PC-3 (cell line): ENCODE results near the gene CCER1. TPM values are rescaled to one million over a fixed set of nuclear protein-coding genes. Genes with fewer than 3 reads are reported as not detected.

ENCODE experiments used
- ATAC-seq: fragments of 200-7000 bp; cut with Tn5 transposase; 2 replicates; pipeline ENCODE4 v1.9.1; 2020; ENCODE audit warnings: mild to moderate bottlenecking, moderate library complexity
- BruUV-seq: library from RNA; stranded (reverse); fragments of 400-500 nt; replicated peaks from 2 replicates; lab custom pipeline; 2021; lab: Mats Ljungman, UMichigan
- CTCF ChIA-PET: fragments of 300-600 bp; sonication (Branson Sonifier 250); formaldehyde crosslinking; loops from one replicate; lab custom pipeline; 2022; ENCODE audit warnings: antibody characterized with exemption; lab: Charles Lee
- POLR2A ChIA-PET: fragments of 300-600 bp; sonication (Branson Sonifier 250); formaldehyde crosslinking; loops from one replicate; lab custom pipeline; 2022; ENCODE audit warnings: antibody characterized with exemption; ENCODE audit not compliant: unreplicated experiment; lab: Charles Lee
- DNase-seq: peaks from one replicate; pipeline ENCODE4 v3.0.0-alpha.2; 2015
- H2AFZ ChIP-seq: fragments of 300-600 bp; sonication (generic); 2 replicates; pipeline ENCODE4 v1.6.0; 2016; ENCODE audit warnings: antibody characterized with exemption, low read length
- H3F3A ChIP-seq: fragments of 300-600 bp; sonication (generic); one replicate; pipeline ENCODE4 v1.6.0; 2017; ENCODE audit warnings: antibody characterized with exemption, low read length, control low read depth, mild to moderate bottlenecking; ENCODE audit not compliant: unreplicated experiment
- H3K27ac ChIP-seq: fragments of 300-600 bp; sonication (generic); 2 replicates; pipeline ENCODE4 v1.5.1; 2016; ENCODE audit warnings: mild to moderate bottlenecking, low read length
- H3K27me3 ChIP-seq: fragments of 300-600 bp; sonication (generic); 2 replicates; pipeline ENCODE4 v1.6.1; 2016; ENCODE audit warnings: low read length, mixed read lengths
- H3K36me3 ChIP-seq: fragments of 300-600 bp; sonication (generic); 2 replicates; pipeline ENCODE4 v1.6.1; 2016; ENCODE audit warnings: low read depth, mixed run types, low read length, mixed read lengths
- H3K4me1 ChIP-seq: fragments of 300-600 bp; sonication (generic); 2 replicates; pipeline ENCODE4 v1.5.1; 2016; ENCODE audit warnings: low read length; ENCODE audit not compliant: insufficient read depth
- H3K4me2 ChIP-seq: fragments of 300-600 bp; sonication (generic); 2 replicates; pipeline ENCODE4 v1.6.0; 2016; ENCODE audit warnings: low read length
- H3K4me3 ChIP-seq: fragments of 300-600 bp; sonication (generic); 2 replicates; pipeline ENCODE4 v1.5.1; 2016; ENCODE audit warnings: mild to moderate bottlenecking, low read length, mixed read lengths
- H3K79me2 ChIP-seq: fragments of 300-600 bp; sonication (generic); 2 replicates; pipeline ENCODE4 v1.6.1; 2017; ENCODE audit warnings: low read length, mixed read lengths
- H3K9ac ChIP-seq: fragments of 300-600 bp; sonication (generic); 2 replicates; pipeline ENCODE4 v1.6.0; 2016; ENCODE audit warnings: mild to moderate bottlenecking, low read length
- H3K9me2 ChIP-seq: fragments of 300-600 bp; sonication (generic); replicated peaks from 2 replicates; pipeline ENCODE4 v1.6.1; 2016; ENCODE audit warnings: mixed run types, low read length, mixed read lengths
- H3K9me3 ChIP-seq: fragments of 300-600 bp; sonication (generic); 2 replicates; pipeline ENCODE4 v1.6.1; 2016; ENCODE audit warnings: low read length, mixed read lengths
- H4K20me1 ChIP-seq: fragments of 300-600 bp; sonication (generic); 2 replicates; pipeline ENCODE4 v1.6.1; 2016; ENCODE audit warnings: low read length, mixed read lengths
- EZH2 ChIP-seq: fragments of 300-600 bp; sonication (generic); IDR thresholded peaks from one replicate; pipeline ENCODE4 v1.6.1; 2017; ENCODE audit warnings: antibody characterized with exemption, mild to moderate bottlenecking, low read length; ENCODE audit not compliant: unreplicated experiment
- EZH2phosphoT487 ChIP-seq: fragments of 300-600 bp; sonication (generic); IDR thresholded peaks from 2 replicates; pipeline ENCODE4 v1.6.1; 2018; ENCODE audit warnings: mild to moderate bottlenecking, antibody characterized with exemption, low read length, borderline replicate concordance
- intact Hi-C: fragments of 100-400 bp; cut with micrococcal nuclease; formaldehyde crosslinking; loops from 2 replicates; pipeline ENCODE4 v1.9.0; 2023
- total RNA-seq: library from RNA; depleted of rRNA; stranded (reverse); fragments of >200 nt; gene quantifications from 2 replicates; pipeline ENCODE4 v1.2.3, GENCODE V29; 2014
- TF ChIP-seq, protein P1 (sequence below): fragments of 300-600 bp; sonication (generic); conservative IDR thresholded peaks from 2 replicates; pipeline ENCODE4 v1.5.1; 2017; ENCODE audit warnings: antibody characterized with exemption, low read depth, mild to moderate bottlenecking, low read length

Gene CCER1
- total RNA-seq, 1 experiment from 2014 or later: not detected

DNA sequence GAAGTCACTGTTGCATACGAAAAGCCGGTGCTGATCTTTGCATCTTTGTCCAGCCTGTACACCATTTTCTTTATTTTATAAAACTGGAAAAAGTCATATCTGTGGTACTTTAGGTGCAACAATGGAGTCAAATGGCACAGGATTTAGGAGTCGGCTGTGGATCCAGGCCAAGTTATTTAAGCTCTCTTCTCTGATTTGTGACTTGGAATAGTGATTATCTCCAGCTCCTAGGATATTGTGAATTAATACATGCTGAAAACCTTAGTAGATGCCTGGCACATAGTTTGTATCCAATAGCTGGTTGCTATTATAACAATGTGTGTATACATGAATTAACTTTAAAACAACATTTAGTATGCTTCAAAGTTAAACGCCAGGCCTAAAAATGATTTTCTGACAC lies 6.2 kb upstream of the CCER1 start:
- Histone ChIP-seq H3F3A (no peaks in the 10 kb centered on the region), H3K79me2 (no peaks in the 10 kb centered on the region), H3K4me2 (no peak overlapping the region), H3K27me3 (no peaks in the 10 kb centered on the region), H2AFZ (no peak overlapping the region), H3K4me1 (0 out of 2 replicates have a peak, but pooled peaks cover 3% of the 10 kb centered on the region), H3K4me3 (no peak overlapping the region), H3K9me3 (no peaks in the 10 kb centered on the region), H4K20me1 (no peaks in the 10 kb centered on the region), H3K9ac (no peak overlapping the region), H3K9me2 (no peaks in the 10 kb centered on the region), H3K36me3 (no peaks in the 10 kb centered on the region), H3K27ac (no peak overlapping the region)
- no peak for TF ChIP-seq EZH2phosphoT487
- TF ChIP-seq EZH2: no peak
- TF ChIP-seq, protein P1, sequence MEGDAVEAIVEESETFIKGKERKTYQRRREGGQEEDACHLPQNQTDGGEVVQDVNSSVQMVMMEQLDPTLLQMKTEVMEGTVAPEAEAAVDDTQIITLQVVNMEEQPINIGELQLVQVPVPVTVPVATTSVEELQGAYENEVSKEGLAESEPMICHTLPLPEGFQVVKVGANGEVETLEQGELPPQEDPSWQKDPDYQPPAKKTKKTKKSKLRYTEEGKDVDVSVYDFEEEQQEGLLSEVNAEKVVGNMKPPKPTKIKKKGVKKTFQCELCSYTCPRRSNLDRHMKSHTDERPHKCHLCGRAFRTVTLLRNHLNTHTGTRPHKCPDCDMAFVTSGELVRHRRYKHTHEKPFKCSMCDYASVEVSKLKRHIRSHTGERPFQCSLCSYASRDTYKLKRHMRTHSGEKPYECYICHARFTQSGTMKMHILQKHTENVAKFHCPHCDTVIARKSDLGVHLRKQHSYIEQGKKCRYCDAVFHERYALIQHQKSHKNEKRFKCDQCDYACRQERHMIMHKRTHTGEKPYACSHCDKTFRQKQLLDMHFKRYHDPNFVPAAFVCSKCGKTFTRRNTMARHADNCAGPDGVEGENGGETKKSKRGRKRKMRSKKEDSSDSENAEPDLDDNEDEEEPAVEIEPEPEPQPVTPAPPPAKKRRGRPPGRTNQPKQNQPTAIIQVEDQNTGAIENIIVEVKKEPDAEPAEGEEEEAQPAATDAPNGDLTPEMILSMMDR: no peak
- ChIA-PET POLR2A (interaction anchor here (0.7 kb wide), 1 partner anchor 224 kb away, joined by 3 read pairs; no protein-coding TSS in a partner anchor), CTCF (interaction anchor here (0.5 kb wide), 1 partner anchor 16 kb away, joined by 4 read pairs; no protein-coding TSS in a partner anchor)
- BruUV-seq: no TSS peak
- ATAC-seq (no peak), DNase-seq (no peak)
- intact Hi-C loops: no loop called here

DNA sequence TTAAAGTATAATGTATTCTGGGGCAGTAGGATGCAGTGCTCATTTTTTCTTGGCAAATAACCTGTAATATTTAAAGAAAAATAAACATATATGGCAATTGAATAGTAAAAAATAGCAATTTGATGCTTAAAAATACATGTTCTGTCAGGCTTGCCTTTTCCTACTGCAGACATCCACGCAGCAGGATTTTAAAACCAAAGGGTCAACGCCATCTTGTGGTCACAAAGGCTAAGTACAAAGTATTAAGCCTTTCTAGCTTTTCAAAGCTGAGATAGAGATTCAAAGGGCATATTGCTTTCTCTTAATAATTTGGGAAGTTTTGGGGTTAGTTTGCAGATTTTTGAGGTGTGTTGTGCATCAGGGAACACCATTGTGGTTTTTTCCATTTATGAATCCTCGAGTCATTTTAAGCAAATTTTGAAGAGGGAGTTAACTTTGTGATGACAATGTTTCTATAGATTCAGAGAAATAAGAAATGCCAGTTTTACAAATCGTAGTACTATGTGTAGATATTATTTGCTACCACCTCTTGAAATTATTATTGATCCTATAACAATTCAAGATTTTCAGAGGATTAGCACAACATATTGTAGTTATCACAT lies 4.7 kb upstream of the CCER1 start:
- intact Hi-C loops: loop anchor here (1.0 kb wide), 2 partner anchors 373 to 396 kb away; no protein-coding TSS in a partner anchor
- no peaks in the 10 kb centered on the region for H3K27me3 ChIP-seq
- ATAC-seq: peak; percentile 81
- H3K79me2 ChIP-seq: no peaks in the 10 kb centered on the region
- no TSS peak for BruUV-seq
- H3K9me2 ChIP-seq: no peaks in the 10 kb centered on the region
- H3K4me2 ChIP-seq: no peak overlapping the region
- H4K20me1 ChIP-seq: no peaks in the 10 kb centered on the region
- H3K4me3 ChIP-seq: no peak overlapping the region
- 0 out of 2 replicates have a peak, but pooled peaks cover 3% of the 10 kb centered on the region for H3K4me1 ChIP-seq
- ChIA-PET CTCF (interaction anchor here (0.5 to 1.6 kb wide), 8 partner anchors 10 to 373 kb away, joined by 3 to 18 read pairs (median 4); no protein-coding TSS in a partner anchor), POLR2A (no interaction called here)
- H2AFZ ChIP-seq: no peak overlapping the region
- no peak for TF ChIP-seq EZH2phosphoT487
- TF ChIP-seq, protein P1: peak; percentile 70
- TF ChIP-seq EZH2: no peak
- no peak overlapping the region for H3K27ac ChIP-seq
- no peaks in the 10 kb centered on the region for H3K9me3 ChIP-seq
- H3K36me3 ChIP-seq: no peaks in the 10 kb centered on the region
- no peaks in the 10 kb centered on the region for H3F3A ChIP-seq
- no peak overlapping the region for H3K9ac ChIP-seq
- DNase-seq: peak; percentile 77

DNA sequence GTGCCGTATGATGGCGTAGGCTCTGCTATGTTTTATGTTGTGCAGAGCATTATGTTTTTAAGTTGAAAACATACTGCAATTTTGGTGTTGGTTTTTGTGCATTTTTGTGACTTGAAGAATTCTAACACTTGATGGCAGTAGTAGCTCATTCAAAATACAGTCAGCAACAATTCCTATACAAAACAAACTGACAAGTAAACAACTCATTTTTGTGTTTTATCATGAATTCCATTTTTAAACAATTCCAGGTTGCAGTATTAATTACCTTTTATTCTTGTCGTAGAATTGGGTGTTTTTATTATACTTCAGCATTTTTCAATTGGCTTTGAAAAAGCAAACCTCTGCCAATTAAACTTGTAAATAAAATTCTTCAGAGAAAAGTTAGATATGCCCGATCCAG lies 4.1 kb upstream of the CCER1 start:
- intact Hi-C loops: loop anchor here (1.0 kb wide), 2 partner anchors 373 to 396 kb away; no protein-coding TSS in a partner anchor
- H3K79me2 ChIP-seq: no peaks in the 10 kb centered on the region
- no peaks in the 10 kb centered on the region for H3K9me3 ChIP-seq
- H3F3A ChIP-seq: no peaks in the 10 kb centered on the region
- H3K4me1 ChIP-seq: 0 out of 2 replicates have a peak, but pooled peaks cover 3% of the 10 kb centered on the region
- DNase-seq (peak; percentile 37), ATAC-seq (peak; percentile 62)
- H3K4me3 ChIP-seq: no peak overlapping the region
- ChIA-PET POLR2A (no interaction called here), CTCF (interaction anchor here (0.5 to 1.6 kb wide), 10 partner anchors 10 to 486 kb away, joined by 3 to 18 read pairs (median 4); no protein-coding TSS in a partner anchor)
- H3K36me3 ChIP-seq: no peaks in the 10 kb centered on the region
- no peak overlapping the region for H3K9ac ChIP-seq
- H3K4me2 ChIP-seq: no peak overlapping the region
- no peaks in the 10 kb centered on the region for H3K9me2 ChIP-seq
- TF ChIP-seq, protein P1: peak; percentile 51
- no peak for TF ChIP-seq EZH2phosphoT487
- no peak for TF ChIP-seq EZH2
- H4K20me1 ChIP-seq: no peaks in the 10 kb centered on the region
- H3K27ac ChIP-seq: no peak overlapping the region
- BruUV-seq: no TSS peak
- no peaks in the 10 kb centered on the region for H3K27me3 ChIP-seq
- H2AFZ ChIP-seq: peak overlapping the region; percentile 32; the same call in 1 of the 2 replicates
